ENCODE results near the gene UNK.
A peak's percentile ranks its signal among the peaks of the same experiment; 100 is the strongest.
"Not testable (repeated sequence)": the region's sequence is repeated elsewhere in the genome, so short reads cannot be mapped to it uniquely, and the experiment has no call there.

Gene UNK

DNA sequence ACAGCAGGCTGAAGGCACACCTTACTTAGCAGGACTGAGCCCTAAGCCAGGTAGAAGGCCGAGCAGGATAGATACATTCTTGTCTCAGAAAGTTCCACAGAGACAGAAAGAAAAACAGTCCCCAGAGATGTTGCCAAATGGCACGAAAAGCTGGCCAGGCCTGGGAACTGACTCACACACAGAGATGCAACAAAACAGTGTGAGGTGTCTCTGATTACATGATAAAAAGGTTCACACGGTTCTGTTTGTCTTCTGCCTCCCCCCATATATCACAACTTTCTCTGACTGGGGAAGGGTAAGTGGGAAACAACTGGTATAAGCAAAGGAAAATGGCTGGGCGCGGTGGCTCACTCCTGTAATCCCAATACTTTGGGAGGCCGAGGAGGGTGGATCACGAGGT lies 68.8 kb downstream of the UNK start:
- DNase-seq (ENCODE audit: low spot score): no peak

DNA sequence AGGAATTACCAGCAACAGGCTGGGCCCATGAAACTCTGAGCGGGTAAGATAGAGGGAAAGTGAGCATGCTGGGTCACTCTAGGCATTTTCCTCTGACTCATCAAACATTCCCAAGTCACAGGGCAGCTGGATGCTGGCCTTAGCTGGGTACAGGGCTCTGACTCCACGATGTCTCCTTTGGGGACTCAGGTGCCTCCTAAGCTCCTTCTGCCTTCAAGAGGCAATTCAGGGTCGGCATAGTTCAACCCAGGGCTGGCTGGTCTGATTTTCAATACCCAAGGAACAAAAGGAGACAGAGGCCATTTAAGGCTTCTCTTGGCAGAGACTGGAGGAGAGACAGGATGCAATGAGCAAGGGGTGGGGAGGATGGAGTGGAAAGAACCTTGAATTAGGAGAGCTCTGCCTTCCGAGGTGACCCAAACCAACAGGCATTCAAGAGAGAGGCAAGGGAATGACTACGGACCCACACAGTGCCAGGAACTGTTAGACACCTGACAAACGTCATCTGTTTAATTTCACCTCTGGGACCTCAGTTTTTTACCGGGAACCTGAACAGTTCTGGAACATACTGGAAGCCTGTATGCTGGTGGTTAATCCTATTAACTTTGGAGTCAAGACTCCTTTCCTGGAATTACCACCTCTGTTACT lies 69.6 kb downstream of the UNK start:
- DNase-seq (ENCODE audit: low spot score): no peak

DNA sequence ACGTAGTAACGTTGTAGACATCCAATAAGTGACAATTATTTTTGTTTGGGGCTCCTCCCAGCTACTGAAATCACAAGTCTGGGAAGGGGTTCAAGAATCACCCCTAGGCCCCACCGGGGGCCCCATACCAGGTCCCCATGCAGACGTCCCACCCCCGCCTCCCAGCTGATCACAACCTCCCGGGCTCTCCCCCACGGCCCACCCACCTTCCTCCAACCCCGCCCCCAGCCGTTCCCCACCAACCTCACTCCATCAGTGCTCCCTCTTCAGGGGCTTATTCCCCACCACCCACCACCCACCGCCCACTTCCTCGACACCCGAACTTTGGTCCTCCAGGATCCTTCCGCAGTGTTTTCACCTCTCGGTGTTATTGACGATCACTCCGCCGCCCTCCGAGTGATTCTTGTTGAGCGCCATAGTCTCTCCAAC lies 70.3 kb downstream of the UNK start:
- no peak for DNase-seq (ENCODE audit: low spot score)

DNA sequence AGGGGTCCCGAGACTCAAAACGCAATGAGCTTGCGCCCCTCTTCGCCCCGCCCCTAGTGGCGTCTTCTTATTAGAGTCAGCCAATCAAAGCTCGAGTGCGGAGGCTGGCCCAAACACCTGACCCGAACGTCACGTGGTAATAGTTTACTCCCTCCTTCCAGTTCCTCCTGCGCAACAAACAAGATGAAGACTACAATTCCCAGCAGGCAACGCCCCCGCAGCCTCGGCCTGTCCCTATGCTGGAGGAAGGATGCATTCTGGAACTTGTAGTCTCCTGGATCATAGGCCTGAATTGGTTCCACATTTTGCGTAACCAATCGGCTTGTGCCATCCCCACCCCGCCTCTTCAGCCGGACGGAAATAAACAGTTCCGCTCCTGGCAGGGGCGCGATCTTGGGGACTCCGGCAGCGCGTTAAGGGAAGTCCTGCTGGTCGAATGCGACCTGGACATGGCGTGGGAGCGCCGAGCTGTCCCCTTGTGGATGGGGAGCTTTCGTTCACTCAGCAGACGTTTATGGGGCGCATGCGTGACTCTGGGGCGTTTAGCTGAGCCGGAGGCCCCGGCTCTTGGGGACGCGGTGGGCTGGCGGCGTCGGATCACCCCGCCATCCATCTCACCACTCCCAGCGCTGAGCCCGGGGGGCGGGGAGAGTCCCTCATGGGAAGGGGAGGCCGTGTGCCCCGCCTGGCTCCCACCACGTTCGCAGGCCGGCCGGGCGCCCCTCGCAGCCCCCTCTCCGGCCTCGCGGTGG lies 70.9 kb downstream of the UNK start, which contains the start of gene WBP2:
TSS of gene WBP2 (minus strand) at position 26 of the 752 bp plus-strand sequence. CDS start 38 bp downstream, outside the sequence.
- peak; percentile 99 for DNase-seq (ENCODE audit: low spot score)

DNA sequence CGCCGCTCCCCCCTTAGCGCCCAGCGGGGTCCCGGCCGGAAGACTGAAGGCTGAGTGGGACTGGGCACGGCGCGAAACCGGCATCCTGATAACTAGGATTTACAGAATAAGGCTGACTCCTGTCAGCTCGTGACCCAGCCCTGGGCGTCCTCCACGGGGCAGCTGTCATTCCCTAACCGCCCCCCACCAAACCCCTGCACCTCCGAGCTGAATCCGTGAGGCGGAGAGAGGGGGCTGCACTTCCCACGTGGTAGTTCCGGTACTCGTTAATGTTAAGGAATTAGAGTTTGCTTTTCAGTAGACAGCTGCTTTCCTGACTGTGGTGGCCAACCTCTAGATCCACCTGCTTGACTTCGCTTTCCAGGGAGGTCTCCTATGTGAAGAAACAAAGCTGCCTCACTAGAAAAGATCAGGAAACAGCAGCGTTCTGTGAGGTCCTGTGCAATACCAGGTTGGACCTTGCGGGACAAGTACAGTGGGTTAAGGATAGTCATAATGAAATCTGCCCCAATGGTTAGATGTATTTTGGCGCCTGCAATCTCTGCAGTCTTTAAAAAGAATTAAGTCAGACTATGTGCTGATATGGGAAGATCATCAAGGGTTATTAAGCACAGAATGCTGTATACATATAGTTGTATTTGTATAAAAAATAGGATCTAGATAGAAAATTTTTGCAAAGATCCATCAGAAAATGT lies 71.6 kb downstream of the UNK start:
- DNase-seq (ENCODE audit: low spot score): no peak

DNA sequence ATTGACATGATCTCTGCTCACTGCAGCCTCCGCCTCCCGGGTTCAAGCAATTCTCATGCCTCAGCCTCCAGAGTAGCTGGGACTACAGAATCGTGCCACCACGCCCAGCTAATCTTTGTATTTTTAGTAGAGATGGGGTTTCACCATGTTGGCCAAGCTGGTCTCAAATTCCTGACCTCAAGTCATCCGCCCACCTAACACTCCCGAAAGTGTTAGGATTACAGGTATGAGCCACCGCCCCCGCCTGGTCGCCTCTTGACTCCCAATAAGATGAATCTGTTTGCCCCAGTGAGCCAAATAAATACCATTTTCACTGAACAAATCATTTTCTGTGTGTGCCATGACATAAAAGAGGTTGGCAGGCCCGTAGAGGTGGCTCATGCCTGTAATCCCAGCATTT lies 74.8 kb downstream of the UNK start:
- not testable (repeated sequence) for DNase-seq (ENCODE audit: low spot score)

DNA sequence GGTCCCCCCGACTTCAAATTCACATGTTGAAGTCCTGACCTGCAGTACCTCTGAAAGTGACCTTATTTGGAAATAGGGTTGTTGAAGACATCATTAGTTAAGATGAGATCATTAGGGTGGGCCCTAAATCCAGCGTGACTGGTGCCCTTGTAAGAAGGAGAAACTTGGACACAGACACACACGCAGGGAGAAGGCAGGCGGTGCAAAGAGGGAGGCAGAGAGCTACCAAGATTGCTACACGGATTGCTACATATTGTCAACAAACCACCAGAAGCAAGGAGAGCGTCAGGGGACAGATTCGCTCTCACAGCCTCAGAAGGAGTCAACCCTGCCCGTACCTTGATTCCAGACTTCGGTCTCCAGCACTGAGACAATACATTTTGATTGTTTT lies 77.3 kb downstream of the UNK start:
- DNase-seq (ENCODE audit: low spot score): no peak

DNA sequence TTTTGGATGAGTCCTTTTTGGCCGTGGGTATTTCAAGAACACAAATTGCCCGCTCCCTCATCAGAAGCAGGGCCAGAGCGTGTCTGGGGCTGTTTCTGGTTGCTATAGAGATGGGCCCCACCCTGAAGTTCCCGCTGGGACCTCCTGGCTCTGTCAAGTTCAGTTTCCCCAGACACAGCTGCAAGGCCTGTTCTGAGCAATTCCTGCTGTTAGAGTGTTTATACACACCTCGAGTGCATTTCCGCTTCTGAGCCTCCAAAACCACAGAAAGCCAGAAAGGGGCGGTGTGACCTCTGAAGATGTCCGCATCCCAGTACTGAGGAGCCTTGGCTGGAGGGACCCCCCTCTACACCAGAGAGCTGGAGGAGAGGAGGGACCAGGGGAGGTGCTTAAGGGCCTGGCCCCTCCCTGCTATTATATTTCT lies 79.9 kb downstream of the UNK start:
- DNase-seq (ENCODE audit: low spot score): peak; percentile 45

DNA sequence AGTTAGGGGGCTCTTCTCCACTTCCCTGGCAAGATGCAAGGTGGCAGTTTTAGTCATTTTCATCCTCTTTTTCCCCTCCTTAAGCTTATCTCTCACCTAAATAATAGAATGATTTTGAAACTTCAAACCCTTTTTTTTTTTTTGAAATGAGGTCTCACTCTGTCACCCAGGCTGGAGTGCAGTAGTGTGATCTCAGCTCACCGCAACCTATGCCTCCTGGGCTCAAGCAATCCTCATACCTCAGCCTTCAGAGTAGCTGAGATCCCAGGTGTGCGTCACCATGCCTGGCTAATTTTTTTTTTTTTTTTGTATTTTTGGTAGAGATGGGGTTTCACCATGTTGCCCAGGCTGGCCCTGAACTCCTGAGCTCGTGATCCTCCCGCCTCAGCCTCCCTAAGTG lies 80.3 kb downstream of the UNK start:
- DNase-seq (ENCODE audit: low spot score): peak; percentile 34

DNA sequence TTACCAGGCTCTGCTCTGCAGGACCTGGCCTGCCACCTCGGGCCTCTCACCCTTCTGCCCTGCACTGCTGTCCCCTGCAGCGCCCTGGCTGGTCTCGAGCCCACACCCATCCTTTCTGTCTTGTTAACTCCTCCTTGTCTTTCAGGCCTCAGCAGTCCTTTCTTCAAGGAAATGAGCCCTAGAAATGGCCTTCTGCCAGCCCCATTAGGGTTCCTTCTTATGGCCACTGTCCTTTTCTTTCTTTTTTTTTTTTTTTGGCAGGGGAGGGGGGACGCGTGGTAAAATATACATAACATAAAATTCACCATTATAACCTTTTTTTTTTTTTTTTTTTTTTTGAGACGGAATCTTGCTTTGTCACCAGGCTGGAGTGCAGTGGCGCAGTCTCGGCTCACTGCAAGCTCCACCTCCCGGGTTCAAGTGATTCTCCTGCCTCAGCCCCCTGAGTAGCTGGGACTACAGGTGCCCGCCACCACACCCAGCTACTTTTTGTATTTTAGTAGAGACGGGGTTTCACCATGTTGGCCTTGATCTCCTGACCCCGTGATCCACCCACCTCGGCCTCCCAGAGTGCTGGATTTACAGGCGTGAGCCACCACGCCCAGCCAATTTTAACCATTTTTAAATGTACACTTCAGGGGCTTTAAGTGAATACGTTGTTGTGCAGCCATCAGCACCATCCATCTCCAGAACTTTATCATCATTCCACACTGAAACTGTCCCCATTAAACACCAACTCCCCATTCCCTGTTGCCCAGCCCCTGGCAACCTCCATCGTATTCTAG lies 81.0 kb downstream of the UNK start:
- DNase-seq (ENCODE audit: low spot score): not testable (repeated sequence)

DNA sequence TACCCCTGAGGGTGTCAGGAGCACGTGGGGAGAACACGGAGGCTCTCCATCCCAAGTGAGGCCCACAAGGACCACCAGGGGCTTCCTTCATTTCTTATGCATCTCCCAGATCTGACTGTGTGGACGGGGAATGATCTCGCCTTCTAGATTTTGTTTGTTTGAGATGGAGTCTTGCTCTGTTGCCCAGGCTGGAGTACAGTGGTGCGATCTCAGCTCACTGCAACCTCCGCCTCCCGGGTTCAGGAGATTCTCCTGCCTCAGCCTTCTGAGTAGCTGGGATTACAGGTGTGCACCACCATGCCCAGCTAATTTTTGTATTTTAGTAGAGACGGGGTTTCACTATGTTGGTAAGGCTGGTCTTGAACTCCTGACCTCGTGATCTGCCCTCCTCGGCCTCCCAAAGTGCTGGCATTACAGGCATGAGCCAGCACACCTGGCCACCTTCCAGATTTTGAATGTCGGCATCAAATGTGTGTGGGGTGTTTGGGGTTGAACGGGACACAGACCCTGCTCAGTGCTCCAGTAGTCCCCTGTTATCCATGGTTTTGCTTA lies 84.2 kb downstream of the UNK start:
- DNase-seq (ENCODE audit: low spot score): not testable (repeated sequence)

DNA sequence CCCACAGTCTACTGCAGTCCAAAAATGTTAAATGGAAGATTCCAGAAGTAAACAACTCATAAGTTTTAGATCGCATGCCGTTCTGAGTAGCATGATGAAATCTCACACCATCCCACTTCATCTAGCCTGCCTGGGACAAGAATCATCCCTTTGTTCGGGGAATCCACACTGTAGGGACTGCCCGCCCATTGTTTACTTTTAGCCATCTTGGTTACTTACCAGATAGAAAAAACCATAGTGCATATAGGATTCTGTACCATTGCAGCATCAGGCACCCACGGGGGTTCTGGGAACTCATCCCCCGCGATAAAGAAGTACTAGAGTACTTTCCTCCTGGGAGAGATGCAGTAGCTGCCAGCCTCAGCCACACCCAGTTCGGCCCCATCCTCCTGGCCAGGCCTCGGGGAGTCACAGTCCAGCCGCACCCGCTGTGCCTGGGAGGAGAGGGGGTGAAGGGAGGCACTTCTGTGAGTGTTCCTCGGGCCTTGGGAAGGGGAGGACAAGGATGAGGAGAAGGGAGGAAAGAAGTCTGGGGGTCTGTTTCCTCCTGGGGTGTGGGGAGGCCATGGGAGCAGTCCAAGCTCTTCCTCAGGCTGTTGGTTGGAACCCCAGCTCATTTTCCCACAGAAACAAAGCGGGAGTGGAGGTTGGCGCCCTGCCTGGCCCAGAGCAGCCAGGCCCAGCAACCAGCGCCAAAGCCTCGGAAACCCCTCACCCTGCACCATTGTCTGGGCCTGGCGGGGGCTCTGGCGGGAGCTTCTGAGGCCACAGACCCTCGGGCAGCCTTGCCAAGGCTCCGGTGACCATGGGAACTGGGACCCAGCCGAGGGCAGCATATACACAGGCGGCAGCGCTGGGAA lies 84.9 kb downstream of the UNK start:
- DNase-seq (ENCODE audit: low spot score): no peak

DNA sequence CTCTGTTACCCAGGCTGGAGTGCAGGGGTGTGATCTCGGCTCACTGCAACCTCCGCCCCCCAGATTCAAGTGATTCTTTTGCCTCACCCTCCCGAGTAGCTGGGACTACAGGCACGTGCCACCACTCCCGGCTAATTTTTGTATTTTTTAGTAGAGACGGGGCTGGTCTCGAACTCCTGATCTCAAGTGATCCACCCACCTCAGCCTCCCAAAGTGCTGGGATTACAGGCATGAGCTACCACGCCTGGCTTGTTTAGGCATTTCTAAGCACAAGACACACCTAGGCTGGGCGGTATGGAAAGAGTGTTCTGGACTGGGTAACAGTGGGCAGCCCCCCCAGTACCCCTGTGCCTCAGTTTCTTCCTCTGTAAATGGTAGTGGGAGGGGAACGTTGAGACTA lies 85.6 kb downstream of the UNK start:
- DNase-seq (ENCODE audit: low spot score): not testable (repeated sequence)

DNA sequence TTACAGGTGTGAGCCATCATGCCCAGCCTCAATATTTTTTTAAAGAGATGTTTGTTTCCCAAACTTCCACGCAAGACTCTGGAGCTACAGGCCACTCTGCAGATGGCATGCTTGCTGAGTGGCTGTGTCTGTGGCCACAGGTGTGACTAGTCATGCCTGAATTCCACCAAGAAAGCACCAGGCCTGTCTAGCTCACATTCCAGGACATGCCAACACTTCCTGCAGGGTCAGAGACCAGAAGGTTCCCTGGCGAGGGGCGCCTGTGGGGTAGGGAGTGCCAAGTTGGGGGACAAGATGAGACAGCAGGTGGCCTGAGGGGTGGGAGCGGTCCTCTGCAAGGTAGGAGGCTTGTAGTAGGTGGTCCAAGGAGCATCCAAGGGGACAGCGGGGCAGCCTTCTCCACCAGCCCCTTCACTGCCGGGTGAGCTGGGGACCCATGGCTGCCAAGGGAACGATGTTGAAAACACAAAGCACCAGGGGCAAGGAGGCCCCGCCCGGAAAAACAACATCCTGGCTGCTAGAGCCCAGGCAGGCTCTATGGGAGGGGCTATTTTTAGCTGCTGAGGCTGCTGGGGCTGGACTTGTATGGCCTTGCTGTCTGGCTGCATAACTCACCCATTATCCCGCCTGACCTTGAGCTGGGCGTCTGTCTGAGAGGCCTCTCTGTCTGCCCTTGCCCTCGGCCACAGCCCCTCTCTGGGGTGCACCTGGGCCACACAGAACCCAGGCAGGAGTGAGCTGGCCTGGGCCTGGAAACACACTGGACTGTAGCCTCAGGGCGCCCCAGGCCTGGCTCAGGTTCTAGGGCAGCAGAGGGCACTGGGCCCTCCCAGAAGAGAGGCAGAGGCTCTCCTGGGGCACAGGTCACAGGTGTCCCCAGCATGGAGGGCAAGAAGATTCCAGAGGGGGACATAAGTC lies 88.1 kb downstream of the UNK start:
- peak; percentile 73 for DNase-seq (ENCODE audit: low spot score)

DNA sequence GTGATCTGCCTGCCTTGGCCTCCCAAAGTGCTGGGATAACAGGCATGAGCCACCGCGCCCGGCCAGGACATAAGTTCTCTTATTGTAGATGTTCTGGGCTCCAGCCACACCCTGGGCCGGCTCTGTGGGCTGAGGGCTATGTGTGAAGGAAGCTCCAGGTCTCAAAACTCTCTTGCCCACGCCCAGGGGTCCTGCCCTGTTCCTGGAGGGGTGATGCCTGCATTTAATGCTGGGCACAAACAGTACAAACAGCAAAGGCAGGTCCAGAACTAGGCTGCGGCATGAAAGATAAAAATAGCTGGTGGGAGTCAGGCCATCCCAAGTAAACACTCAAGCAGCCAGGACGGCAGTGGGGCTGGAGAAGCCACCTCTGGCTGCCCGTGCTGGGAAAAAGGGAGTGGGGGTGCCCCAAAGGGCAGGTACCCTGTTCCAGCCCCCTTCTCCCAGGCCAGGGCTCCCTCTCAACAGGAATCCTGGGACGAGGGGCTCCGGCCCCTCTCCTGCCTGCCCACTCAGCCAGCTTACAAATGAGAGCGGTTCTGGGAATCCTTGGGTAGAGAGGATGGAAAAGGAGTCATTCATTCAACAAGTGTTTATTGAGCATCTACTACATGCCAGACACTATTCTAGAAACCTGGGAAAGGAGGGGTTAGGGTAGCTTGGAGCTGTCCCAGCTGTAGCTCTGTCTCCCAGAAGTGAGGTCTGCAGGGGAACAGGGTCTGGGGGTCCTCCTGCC lies 89.1 kb downstream of the UNK start:
- no peak for DNase-seq (ENCODE audit: low spot score)

DNA sequence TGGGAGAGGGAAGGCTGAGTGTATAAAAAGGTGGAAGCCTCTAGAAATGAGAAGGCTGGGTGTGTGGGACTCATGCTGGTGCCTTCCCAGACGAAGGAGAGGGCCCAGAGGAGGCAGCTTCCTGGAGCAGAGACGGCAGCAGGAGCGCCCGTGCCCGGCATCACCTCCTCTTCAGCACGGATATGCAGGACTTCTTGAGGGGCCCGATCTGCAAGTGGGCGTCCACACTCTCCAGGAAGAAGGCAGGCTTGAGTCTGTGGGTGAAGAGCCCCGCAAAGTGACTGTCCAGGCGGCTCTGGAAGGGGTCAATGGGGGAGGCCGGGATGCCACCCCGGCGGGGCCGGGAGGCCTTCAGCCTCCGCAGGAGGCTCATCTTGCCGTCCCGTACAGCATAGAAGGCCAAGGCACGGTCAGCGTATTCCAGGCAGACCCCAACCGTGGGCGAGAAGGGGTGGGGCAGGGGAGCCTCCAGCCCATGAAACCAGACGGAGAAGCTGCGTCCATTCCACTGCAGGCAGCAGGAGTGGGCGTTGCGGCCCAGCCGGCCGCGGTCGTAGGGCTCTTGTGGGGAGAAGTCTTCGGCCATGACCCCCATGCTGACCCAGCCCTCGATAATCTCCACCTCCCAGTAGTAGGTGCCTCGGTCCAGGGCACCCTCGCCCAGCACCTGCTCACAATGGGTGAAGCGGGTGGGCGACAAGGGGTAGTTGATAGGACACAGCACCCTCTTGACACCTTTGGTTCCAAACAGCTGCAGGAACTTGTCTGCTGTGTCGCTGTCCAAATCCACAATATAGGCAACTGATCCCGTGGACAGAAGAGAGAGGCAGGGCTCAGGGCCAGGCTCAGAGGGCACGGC lies 89.9 kb downstream of the UNK start:
- DNase-seq (ENCODE audit: low spot score): no peak
